ENCODE measurements around the gene KRTAP10-3.

GRCh38 chr21:44556879-44557278 is 1.7 kb downstream of the KRTAP10-3 start:
- TF ChIP-seq CTCF (IDR thresholded peaks at IDR 0.05) = no peak
- TF ChIP-seq ZFX (IDR thresholded peaks at IDR 0.05; ENCODE audit: borderline replicate concordance) = no peak
